ENCODE data around the gene GPR85.
"Not testable (repeated sequence)": the region's sequence is repeated elsewhere in the genome, so short reads cannot be mapped to it uniquely, and the experiment has no call there.

DNA sequence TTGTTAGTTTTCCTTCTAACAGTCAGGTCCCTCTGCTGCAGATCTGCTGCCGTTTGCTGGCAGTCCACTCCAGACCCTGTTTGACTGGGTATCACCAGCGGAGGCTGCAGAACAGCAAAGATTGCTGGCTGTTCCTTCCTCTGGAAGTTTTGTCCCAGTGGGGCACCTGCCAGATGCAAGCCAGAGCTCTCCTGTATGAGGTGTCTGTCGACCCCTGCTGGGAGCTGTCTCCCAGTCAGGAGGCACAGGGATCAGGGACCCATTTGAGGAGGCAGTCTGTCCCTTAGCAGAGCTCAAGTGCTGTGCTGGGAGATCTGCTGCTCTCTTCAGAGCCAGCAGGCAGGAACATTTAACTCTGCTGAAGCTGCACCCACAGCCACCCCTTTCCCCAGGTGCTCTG is 32.4 kb downstream of the GPR85 start:
- TF ChIP-seq, protein P1, sequence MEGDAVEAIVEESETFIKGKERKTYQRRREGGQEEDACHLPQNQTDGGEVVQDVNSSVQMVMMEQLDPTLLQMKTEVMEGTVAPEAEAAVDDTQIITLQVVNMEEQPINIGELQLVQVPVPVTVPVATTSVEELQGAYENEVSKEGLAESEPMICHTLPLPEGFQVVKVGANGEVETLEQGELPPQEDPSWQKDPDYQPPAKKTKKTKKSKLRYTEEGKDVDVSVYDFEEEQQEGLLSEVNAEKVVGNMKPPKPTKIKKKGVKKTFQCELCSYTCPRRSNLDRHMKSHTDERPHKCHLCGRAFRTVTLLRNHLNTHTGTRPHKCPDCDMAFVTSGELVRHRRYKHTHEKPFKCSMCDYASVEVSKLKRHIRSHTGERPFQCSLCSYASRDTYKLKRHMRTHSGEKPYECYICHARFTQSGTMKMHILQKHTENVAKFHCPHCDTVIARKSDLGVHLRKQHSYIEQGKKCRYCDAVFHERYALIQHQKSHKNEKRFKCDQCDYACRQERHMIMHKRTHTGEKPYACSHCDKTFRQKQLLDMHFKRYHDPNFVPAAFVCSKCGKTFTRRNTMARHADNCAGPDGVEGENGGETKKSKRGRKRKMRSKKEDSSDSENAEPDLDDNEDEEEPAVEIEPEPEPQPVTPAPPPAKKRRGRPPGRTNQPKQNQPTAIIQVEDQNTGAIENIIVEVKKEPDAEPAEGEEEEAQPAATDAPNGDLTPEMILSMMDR (IDR thresholded peaks at IDR 0.05; ENCODE audit: borderline replicate concordance, extremely low read depth, low read length, poor library complexity, severe bottlenecking) = not testable (repeated sequence)
- not testable (repeated sequence) for TF ChIP-seq EZH2 (IDR thresholded peaks at IDR 0.05; ENCODE audit: borderline replicate concordance, low read depth, low read length, severe bottlenecking)
